GM12875 (cell line): ENCODE results near the gene MEG3.

Source experiments
- H3K4me3 ChIP-seq: one replicate; pipeline ENCODE4 v1.5.1; 2011; ENCODE audit warnings: low read depth, low read length, control low read depth
- CTCF ChIP-seq: IDR thresholded peaks from 2 replicates; pipeline ENCODE4 v1.5.1; 2011; ENCODE audit warnings: low read depth, mild to moderate bottlenecking, control low read depth, inconsistent platforms, low read length, moderate library complexity, borderline replicate concordance; ENCODE audit not compliant: insufficient read depth

MEG3 gene

GRCh38 chr14:100858838-100859220 lies 32.9 kb downstream of the MEG3 start:
- no peak overlapping the region for H3K4me3 ChIP-seq
- no peak for TF ChIP-seq CTCF

- no peak overlapping the region for H3K4me3 ChIP-seq
- TF ChIP-seq CTCF: no peak
These were observed 33.9 kb downstream of the MEG3 start for GRCh38 chr14:100859781-100860180.

- H3K4me3 ChIP-seq: no peak overlapping the region
These were observed 34.8 kb downstream of the MEG3 start for GRCh38 chr14:100860556-100861187.

GRCh38 chr14:100861188-100861936 lies 35.4 kb downstream of the MEG3 start:
- no peak for TF ChIP-seq CTCF
- no peak overlapping the region for H3K4me3 ChIP-seq

More at GRCh38 chr14:100860556-100861187, 34.8 kb downstream of the MEG3 start:
- no peak for TF ChIP-seq CTCF

- no peak for TF ChIP-seq CTCF
- H3K4me3 ChIP-seq: no peak overlapping the region
These were observed 36.0 kb downstream of the MEG3 start for GRCh38 chr14:100861937-100862247.

GRCh38 chr14:100862277-100862676 lies 36.4 kb downstream of the MEG3 start:
- TF ChIP-seq CTCF: no peak
- H3K4me3 ChIP-seq: no peak overlapping the region

- H3K4me3 ChIP-seq: no peak overlapping the region
These were observed 36.9 kb downstream of the MEG3 start for GRCh38 chr14:100862793-100863192.

More at GRCh38 chr14:100862793-100863192, 36.9 kb downstream of the MEG3 start:
- TF ChIP-seq CTCF: no peak
